Testis (tissue), 2 donors: ENCODE measurements around the gene OBSCN.

Source experiments
- POLR2A ChIP-seq: fragments of 450-650 bp; IDR thresholded peaks from one replicate; pipeline ENCODE4 v1.6.1; 2017; ENCODE audit warnings: antibody characterized with exemption, mild to moderate bottlenecking, moderate library complexity
- TF ChIP-seq, protein P1 (sequence below), 3 experiments: fragments of 450-650 bp in 2 of 3; fragments of 200-600 bp in 1 of 3; sonication (generic) in 1 of 3; IDR thresholded peaks; one replicate each; pipeline ENCODE4 v1.5.1; 2016 to 2019; ENCODE audit warnings: antibody characterized with exemption in 3 of 3, mild to moderate bottlenecking in 2 of 3, moderate library complexity in 1 of 3

DNA sequence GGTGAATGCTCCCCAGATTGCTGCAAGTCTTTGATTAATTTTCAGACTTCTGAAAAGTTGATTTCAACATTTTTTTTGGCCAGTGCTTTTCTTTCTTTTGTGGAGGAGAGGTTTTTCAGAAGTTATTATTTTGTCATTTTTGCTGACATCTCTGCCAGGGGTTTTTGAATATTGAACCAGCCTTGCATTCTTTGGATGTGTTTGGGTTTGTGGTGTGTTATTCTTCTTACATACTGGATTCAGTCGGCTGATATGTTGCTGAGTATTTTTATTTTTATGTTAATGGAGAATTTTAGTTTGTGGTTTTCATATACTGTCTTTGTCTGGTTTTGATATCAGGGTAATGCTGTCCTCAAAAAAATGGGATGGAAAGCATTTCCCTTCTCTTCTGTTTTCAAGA is 25.3 kb downstream of the OBSCN start:
- TF ChIP-seq, protein P1, sequence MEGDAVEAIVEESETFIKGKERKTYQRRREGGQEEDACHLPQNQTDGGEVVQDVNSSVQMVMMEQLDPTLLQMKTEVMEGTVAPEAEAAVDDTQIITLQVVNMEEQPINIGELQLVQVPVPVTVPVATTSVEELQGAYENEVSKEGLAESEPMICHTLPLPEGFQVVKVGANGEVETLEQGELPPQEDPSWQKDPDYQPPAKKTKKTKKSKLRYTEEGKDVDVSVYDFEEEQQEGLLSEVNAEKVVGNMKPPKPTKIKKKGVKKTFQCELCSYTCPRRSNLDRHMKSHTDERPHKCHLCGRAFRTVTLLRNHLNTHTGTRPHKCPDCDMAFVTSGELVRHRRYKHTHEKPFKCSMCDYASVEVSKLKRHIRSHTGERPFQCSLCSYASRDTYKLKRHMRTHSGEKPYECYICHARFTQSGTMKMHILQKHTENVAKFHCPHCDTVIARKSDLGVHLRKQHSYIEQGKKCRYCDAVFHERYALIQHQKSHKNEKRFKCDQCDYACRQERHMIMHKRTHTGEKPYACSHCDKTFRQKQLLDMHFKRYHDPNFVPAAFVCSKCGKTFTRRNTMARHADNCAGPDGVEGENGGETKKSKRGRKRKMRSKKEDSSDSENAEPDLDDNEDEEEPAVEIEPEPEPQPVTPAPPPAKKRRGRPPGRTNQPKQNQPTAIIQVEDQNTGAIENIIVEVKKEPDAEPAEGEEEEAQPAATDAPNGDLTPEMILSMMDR (IDR thresholded peaks at IDR 0.05), result no peak
- TF ChIP-seq POLR2A, result no peak
